Hindlimb muscle (tissue), 1 donor: ENCODE data around the gene ATG10. TPM values are rescaled to one million over a fixed set of nuclear protein-coding genes. Genes with fewer than 3 reads are reported as not detected.
"Not testable (repeated sequence)": the region's sequence is repeated elsewhere in the genome, so short reads cannot be mapped to it uniquely, and the experiment has no call there.

Experiments used
- DNase-seq: peaks from one replicate; pipeline ENCODE4 v3.0.0-alpha.2; 2013
- polyA plus RNA-seq: library from polyadenylated mRNA; unstranded; fragments of 120-200 nt; gene quantifications from one replicate; pipeline ENCODE4 v1.2.1, GENCODE V29; 2013; ENCODE audit not compliant: insufficient read length

The ATG10 gene
- polyA plus RNA-seq, 1 donor = 5.9 TPM

DNA sequence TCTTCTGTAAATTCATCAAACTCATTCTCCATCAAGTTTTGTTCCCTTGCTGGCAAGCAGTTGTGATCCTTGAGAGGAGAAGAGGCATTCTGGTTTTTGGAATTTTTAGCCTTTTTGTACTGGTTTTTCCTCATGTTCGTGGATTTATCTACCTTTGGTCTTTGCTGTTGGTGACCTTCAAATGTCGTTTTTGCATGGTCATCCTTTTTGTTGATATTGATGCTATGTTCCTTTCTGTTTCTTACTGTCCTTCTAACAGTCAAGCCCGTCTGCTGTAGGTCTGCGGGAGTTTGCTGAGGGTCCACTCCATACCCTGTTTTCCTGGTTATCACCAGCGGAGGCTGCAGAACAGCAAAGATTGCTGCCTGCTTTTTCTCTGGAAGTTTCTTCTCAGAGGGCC, 165.4 kb downstream of the ATG10 start:
- no peak for DNase-seq

DNA sequence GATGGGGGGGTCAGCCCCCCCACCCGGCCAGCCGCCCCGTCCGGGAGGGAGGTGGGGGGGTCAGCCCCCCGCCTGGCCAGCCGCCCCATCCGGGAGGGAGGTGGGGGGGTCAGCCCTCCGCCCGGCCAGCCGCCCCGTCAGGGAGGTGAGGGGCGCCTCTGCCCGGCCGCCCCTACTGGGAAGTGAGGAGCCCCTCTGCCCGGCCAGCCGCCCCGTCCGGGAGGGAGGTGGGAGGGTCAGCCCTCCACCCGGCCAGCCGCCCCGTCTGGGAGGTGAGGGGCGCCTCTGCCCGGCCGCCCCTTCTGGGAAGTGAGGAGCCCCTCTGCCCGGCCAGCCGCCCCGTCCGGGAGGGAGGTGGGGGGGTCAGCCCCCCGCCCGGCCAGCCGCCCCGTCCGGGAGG, 168.0 kb downstream of the ATG10 start:
- DNase-seq = not testable (repeated sequence)

DNA sequence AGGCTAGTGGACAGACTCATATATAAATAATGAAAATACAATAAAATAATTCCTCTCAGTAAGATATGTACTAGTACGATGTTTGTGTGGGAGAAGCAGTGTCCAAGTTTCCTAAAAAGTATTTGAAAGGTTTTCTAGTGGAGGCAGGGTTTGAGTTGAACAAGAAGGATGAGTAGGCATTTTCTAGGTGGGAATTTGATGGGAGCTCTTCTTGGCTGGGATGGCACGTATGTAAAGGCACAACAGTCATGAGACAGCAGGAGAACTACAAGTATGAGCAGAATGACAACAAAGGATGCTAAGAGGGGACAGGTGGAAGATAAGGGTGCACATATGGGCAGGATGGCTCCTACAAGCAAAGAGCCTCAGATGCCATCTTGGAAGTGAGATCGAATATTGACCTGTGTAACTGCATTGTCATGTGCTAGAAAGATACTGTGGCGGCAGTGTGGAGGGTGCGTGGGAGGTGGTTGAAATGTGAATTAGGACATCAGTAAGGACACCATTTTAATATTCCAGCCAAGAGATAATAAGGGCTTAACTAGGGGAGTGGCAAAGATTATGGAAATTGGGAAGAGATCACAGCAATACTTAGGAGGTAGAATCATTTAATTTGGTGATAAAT, 170.5 kb downstream of the ATG10 start:
- DNase-seq = no peak

DNA sequence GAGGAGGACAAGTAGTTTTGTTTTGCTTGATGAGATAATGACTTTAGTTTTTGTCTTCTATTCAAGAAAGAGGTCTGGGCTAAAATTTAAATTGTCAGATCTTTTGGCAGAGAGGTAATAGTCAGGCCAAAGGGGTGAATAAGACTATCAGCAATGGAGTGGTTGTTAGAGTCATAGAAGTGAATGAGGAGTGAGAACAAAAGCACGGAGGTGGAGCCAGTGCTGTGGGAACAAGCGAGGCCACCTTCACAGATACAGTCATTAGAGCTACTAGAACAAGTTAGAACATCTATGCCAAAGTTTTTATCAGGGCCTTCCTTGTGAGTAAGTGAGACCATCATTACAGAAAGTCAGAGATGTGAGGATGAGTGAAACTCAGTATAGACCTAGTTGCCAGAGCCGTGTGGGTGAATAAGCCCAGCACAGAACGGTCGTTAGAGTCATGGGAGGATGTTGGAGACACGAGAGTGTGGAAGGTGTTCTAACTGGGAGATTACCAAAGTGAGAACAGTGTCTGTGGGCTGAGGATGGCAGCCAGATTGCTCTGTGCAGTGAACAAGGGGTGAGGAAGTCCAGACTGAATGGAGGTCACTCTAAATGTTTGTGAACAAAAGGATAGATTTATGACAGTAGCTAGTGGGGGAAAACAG, 171.2 kb downstream of the ATG10 start:
- DNase-seq = no peak

DNA sequence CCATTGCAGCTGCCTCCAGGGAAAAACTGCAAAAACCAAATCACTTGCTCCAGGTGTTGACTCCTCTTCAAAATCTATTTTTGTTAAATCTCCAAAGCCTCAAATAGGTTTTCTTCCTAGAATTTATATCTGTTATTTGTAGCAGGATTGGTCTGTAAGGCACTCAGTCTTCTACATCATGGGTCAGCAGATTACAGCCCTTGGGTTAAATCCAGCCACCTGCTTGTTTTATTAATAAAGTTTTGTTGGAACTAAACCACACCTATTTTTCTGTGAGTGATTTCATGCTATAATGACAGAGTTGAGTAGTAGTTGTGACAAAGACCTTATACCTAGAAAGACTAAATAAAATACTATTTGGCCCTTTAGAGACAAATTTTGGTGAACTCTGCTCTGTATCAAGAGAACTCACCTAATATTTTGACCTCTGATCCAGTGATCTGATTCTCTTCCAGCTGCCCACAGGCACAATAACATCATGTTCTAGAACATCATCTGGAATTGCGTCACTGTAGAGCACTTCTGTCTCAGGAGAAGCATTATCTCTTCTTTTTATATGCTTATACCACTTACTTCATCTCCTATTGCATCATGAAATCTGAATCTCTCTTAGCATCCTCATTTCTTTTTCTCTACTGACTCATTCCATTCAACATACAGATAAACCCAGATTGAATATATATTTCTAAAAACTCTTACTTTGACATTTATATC, 176.2 kb downstream of the ATG10 start:
- no peak for DNase-seq

DNA sequence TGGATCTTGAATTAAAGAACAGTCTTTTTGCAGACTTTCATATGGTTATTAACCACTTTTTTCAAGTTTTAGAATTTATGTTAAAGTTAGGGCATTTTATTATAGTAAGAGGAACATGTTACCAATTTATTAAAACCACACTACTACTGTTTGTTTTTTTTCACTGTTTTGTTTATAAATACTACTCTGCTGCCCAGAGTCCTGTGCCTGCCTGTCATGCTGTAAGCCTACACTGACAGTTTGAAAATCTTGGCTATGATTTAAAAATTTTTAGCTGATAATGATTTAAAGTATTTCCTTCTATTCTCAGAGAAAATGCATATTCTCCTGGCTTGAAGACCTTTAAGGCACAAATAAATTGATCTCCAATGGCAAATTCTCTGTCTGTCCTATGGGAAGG, 177.6 kb downstream of the ATG10 start:
- no peak for DNase-seq

DNA sequence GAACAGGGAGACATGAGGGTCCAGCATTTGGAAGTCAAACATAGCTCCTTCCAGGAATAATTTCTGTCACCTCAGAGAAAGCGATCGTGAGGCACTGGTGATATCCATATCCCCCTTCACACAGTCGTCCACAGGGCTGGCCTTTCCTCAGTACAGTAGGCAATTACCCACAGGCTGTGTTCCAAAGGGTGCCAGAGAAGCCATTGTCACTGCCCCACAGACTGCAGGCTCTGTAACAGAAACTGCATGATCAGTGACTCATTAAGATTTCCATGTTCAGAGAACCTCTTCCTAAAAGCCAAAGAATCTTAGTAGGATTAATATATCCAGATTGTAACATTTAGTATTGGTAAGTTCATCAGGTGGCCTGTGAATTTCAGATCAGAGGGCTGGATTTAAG, 178.7 kb downstream of the ATG10 start:
- no peak for DNase-seq

DNA sequence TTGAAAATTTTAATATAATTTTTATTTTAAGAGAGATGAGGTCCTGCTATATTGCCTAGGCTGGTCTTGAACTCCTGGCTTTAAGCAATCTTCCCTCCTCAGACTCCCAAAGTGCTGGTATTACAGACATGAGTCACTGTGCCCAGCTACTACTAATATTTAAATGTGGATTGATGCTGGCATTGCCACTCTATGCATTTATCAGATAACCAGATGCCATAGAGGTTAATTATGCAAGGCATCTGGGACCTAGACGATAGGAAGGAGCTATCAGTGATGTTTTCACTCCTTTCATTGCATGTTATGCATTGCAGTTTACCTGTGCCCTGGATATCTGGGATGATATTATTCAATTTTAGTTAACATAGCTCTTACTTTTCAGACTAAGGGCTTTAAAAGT, 179.4 kb downstream of the ATG10 start:
- DNase-seq = no peak

DNA sequence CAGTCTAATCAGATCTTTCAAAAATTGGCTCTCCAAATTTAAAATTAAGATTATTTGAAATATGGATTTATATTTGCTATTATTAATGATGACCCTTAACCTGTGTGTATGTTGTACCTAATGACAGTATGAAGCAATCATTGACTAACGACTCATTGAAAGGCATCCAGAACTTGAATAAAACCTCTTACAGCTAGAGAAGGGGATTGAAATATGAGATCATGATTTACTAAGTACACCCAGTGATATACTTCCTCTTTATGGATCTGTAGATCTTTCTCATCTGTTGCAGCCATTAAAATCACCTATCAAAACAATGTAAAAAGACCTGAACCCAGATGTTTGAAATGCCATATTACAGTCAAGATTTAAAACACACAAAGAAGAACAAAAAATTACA, 179.8 kb downstream of the ATG10 start:
- DNase-seq = no peak

DNA sequence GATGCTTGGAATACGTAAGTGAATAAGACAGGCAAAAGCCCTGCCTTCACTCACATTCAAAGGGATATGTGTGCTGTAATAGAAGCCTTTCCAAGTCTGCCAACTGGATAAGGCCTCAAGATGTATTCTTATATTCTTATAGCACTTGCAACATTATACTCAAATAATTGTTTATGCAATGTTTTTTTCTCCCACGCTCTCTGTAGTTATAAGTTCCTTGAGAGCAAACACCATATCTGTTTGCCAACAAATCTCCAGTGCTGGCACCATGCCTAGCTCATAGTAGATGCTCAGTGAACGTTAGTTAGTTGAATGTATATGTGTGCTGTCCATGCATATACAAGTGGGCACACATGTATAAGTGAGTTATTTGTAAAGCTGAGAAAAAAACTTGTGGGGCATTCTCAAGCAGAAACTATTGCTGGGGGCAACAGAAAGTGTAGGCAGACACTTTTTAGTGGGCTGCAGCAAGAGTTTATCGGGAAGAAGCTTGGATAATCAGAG, 181.2 kb downstream of the ATG10 start:
- no peak for DNase-seq

DNA sequence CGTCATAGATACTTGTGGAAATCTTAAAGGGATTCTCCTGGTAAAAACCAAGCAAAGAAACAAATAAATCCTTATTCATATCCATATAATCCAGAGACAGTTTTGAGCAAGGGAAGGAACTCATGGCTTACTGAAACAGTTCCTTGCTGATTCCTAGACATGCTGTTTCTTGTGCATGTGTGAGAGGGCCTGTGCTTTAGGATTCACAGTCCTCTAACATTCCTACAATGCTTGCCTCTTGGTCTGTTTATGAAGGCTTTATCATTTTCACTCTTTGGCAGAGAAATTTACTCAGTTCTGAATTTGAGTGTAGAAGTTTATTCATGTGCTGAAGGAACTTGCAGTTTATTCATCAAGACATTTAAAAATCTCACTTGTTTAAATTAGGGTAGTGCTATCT, 183.0 kb downstream of the ATG10 start:
- DNase-seq = no peak

DNA sequence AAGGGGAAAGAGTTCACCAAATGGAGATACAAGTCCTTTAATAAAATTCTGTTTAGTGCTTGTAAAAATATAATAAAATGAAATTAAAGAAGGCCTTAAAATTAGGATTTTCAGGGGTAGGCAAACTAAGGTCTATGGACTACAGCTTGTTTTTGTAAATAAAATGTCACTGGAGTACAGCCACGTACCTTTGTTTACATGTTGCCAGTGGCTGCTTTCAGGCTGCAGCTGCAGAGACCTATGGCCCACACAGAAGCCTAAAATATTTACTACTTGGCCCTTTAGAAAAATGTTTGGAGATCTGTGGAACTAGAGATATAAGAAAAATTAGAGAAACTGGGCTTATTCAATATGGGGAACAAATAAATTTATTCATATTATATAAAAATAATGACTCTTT, 183.5 kb downstream of the ATG10 start:
- DNase-seq = no peak

DNA sequence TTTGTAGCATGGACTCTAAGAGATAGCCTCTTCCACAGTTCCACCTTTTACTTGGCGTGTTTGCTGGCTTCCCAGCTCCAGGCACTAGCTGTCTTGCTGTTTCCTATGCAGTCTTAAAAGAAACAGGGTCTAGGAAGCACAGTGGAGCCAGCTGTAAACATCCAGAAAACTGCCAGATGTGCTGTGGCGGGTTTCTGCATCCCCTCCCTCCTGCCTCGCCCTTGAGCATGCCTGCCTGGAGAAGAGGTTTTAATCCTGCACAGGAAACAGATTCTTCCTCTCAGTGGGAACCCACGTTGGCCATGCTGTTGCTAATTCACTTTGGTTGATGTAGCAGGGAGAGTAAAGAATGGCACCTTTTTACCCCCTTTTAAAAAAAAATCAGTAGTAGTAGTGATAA, 185.1 kb downstream of the ATG10 start:
- DNase-seq = no peak

DNA sequence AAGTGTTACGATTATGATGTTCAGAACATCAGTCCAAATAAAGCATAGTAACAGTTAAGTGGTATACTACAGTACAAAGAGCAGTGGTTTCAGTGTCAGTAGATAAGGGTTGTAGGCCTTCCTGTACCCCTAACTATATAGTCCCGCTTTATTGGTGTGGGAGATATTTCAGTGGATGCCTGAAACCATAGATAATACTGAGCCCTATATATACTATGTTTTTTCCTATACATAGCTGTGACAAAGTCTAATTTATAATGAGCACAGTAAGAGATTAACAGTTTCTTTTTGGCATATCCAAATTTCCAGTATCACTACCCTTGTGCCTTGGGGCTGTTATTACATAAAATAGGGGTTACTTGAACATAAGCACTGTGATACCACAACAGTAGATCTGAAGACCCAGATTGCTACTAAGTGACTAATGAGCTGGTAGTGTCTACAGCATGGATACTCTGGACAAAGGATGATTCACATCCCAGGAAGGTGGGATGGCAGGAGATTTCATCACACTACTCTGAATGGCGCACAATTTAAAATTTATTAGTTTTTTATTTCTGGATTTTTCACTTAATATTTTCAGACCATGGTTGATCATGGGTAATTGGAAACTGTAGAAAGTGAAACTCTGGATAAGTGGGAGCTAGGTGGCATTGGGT, 187.1 kb downstream of the ATG10 start:
- DNase-seq = no peak

DNA sequence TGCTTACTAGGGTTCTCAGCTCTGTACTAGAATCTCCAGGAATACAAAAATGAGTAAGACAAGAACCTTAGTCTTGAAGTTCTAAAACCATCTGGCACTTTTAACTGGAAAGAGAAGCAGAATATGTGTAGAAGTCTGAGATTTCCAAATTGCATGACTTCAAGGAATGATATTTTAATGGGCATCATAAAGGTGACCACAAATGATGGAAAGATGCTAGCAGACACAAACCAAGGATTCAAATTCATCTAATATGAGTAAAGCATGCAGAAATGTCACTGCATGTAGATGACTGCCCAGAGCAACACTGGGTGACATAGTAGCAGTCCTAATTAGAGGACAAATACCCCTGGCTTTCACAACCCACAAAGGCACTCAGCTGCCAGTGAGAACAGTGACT, 189.1 kb downstream of the ATG10 start:
- no peak for DNase-seq

DNA sequence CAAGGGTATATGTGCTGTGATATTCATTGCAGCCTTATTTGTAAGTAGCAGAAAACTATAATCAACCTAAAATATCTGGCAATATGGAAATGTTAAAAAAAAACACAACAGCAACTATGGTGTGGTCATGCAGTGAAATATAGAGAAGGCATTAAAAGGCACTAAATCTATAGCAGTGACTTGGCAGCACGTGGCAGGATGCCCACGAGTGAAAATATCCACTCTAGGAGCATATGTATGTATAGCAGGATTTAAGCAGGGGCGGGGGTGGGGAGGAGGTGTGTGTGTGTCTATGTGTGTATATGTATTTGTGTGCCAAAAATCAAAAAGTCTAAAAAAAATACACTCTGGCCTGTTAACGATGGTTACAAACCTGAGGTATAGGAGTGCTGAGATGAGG, 190.8 kb downstream of the ATG10 start:
- DNase-seq = no peak

DNA sequence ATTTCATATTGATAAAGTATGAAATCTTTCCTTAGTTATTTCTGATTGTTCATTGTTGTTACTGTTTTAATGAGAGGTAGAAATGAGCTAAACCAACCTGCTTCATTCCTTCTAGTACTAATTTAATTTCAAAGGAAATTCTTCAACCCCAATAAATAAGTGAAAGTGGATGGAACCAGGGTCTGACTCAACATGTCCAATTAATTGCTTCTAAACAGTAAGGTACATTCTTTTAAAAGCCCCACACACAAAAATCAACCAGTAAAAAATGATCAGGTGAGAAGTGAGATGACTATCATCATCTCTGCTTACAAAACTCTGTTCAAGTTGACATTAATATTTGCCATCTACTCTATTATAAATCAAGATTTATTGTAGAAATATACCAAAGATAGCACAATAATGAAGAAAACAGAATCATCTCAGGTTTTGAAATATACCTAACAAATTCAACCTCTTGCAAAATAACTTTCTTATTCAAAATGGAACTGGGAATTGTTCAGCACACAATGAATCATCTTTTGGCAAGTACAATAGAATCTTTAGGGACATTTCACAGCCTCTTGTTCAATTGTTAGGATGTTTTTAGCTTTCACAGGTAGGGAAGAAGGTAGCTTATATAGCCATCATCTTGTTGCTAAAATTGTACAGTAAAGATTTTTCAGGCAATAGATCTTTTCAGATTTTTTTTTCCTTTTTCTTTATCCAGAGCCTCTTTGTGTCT, 191.8 kb downstream of the ATG10 start:
- DNase-seq = peak; percentile 40

DNA sequence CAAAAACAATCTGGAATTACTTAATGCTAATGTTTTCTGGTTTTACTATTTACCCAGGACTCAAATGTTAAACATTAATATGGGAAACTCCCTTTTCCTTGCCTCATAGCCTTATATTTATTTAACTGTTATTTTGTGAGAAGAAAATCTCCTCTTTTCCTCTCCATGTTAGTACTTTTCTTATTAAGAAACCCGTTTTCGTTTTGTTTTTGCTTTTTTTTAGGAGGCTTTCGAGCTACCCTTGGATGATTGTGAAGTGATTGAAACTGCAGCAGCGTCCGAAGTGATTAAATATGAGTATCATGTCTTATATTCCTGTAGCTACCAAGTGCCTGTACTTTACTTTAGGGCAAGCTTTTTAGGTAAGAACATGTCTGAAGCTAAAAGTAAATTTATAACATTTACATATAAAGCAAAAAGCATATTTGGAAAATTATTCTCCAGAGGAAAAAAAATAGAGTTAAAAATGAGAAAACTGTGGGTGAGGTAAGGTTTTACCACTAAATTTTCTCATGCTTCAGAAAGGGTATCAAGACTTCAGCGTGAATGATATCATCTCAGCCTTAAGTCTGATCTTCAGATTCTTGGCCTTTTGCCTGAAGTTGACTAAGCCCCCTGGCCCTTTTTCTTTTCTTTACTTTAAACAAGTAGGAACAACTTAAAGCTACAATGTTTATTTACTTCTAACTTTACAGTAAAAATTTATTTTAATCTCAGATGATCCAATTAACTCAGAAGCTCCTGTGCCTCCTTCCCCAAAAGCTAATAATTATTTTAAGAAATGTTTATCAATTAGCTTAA, 192.6 kb downstream of the ATG10 start:
- peak; percentile 57 for DNase-seq

DNA sequence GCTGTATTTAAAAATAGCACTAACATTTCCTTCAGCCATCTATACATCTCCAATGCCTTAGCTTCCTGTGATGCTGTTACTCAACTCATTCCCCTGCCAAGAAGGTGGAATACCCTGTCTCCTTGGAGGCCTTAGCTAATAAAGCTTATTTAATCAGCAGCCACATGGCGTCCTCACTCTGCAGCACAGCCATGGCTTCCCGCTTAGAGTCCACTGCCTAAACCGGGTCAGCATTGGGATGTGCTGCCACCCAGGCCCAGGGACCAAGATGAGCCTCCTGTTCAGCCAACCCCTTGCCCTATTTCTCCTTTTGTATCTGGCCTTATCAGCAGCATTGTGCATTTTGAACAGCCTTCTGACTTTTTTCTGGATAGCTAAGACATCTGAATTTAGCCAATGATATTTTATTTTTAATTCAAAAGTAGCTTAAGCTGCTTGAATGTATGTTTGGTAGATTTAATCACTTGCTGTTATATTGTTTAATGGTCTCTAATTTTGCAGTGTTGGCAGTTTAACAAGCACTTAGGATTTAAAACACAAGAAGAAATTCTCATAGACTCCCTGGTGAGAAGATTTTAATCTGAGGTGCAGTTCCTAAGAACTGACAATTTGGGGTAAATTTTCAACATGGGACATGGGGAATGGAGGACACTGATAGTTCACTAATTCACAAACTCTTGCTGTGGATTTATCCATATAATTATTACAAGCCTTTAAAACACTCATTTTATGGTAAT, 193.3 kb downstream of the ATG10 start:
- DNase-seq = peak; percentile 40

DNA sequence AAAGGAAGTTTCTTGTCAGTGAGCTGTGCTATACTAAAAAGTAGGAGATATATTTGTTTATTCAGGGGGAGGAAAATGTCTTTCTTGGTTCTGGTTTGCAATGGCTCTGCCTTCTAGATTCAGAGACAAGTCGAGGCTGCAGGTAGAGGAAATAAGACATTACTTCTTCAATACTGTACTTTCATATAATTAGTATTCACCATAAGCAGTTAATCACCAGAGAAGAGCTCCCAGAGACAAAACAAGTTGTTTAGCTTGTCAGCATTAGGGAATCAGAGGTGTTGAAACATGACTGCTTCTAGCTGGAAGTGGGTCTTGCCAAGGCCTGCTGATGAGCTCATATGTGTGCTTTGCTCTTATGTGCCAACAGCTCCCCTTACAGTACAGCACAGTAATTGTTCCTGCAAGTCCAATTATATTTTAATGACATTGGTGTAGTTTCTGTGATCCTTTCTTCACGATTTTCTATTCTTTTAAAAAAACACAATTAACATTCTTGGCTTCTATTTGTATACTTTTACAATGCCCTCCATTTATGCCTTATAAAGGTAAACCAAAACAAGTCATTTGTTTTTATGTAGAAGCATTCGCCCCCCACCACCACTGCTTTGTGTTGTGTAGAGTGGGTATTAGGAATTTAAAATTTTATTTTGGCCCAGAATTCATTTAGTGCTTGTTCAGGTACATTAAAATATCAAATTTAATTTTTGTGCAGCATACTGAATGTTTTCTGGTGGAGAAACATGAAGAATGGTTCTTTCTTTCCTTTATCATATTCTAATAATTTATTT, 194.1 kb downstream of the ATG10 start:
- DNase-seq = peak; percentile 85
